ENCODE measurements around the gene CHRNE.
A peak's percentile ranks its signal among the peaks of the same experiment; 100 is the strongest.
"Not testable (repeated sequence)": the region's sequence is repeated elsewhere in the genome, so short reads cannot be mapped to it uniquely, and the experiment has no call there.

Gene CHRNE

DNA sequence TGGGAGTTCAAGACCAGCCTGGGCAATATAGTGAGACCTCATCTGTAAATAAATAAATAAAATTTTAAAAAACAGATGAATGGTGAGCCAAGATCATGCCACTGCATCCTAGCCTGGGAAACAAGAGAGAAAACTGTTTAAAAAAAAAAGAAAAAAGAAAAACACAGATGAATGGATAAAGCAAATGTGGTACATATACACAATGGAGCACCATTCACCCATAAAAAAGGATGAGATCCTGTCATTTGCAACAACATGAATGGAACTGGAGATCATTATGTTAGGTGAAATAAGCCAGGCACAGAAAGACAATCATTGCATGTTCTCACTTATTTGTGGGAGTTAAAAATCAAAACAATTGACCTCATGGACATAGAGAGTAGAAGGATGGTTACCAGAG, 3.7 kb upstream of the CHRNE start:
- not testable (repeated sequence) for DNase-seq (ENCODE audit: low read depth)

DNA sequence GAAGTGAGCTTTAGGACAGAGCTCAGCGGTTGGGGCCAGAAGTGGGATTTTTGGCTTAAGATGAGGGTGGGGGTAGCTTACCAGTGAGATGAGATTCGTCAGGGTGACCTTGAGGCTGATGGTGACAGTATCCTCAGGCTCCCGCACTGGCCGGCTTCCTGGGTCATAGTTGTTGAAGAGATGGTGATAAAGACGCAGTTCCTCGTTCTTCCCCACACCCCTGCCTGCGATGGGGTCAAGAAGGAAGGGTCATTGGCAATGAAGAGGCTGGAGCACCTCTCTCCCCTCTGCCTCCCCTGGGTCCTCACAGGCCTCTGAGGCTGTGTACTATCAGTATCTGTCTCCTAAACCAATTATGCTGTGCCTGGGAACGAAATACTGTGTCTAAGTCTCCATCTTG, 358 bp downstream of the CHRNE start:
- DNase-seq (ENCODE audit: low read depth) = no peak

DNA sequence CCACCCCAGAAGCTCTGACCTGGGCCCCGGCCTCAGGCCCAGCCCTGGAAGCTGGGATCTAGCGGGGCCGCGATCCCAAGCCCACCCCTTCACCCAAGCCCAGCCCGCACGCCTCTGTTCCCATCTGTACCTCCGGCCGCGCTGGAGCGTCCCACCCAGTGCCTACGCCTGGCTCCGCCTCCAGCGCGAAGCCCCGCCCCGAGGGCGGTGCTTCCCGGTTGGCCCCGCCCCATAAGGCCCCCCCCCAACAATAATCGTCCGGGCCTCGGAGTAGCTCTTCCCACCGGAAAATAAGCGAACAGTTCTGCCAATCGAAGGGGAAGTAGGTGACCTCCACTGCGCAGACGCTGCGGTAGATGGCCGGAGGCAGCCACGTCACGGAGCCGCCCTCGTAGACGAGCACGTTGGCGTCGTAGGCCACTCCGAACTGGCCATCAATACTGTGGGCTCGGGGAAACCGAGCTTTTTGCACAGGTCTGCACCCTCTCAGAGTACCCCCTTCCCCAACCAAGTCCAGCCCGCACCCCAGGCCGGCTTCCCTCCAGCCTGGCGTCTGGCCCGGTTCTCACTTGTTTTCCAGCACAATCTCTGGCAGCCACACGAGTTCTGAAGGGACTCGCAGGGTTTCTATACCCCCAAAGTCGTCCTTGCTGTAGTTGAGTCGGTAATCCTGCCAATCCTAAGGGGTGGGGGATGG, 1.1 kb downstream of the CHRNE start:
- no peak for DNase-seq (ENCODE audit: low read depth)

DNA sequence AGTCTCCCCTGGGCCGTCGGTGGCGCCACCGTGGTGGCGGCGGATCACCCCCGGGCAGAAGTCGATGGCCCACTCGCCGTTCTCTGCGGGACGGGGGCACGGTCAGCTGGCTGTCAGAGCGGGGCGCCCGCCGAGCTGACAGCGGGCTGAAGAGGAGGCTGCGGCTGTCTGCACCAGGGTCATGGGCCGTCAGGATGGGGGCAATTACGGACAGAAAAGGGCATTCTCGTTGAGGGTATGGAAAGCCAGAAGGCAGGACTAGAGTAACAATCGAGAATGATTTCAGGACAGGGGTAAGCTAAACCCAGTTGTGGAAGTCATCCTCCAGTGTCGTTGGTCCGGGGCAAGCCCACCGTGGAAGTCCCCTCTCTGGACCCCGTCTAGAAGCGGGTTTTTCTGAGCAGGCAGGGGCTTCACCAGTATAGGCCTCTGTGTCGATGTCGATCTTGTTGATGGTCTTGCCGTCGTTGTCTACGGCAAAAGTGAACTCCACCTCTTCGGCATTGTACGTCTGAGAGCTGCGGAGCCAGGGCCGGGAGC, 1.7 kb downstream of the CHRNE start:
- no peak for DNase-seq (ENCODE audit: low read depth)

DNA sequence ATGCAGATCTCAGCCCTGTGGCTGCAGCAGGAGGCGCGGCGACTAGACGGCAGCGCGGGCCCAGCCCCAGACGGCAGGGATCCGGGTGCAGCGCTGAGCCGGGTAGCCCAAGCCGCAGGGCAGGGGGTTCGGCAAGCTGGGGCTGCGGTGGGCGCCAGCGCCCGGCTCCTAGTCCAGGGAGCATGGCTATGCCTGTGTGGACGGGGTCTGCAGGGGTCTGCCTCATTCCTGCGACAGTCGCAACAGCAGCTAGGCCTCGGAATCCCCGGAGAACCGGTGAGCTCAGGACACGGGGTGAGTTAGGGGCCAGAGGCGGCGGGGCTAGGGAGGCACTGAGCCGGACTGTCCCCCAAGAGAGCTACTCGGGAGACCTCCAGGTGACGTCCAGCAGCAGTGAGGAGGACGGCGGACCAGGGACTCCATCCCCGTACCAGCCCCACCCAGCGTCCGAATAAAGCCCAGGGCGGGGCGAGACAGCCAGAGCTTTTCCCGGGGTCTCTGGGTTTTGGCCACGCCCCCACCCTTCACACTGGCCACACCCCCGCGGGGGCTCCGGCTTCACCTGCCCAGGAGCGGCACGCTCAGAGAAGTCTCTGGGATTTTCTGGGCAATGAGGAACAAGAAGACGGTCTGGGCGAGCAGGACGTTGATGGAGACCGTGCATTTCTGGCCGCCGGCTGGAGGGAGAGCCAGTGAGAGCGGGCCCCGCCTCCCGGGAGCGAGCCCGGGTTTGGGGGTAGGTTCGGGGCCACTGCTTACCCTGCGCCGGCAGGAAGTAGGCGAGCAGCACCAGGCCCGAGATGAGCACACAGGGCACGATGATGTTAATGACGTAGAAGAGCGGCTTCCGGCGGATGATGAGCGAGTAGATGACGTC, 2.4 kb downstream of the CHRNE start:
- DNase-seq (ENCODE audit: low read depth) = peak; percentile 64

DNA sequence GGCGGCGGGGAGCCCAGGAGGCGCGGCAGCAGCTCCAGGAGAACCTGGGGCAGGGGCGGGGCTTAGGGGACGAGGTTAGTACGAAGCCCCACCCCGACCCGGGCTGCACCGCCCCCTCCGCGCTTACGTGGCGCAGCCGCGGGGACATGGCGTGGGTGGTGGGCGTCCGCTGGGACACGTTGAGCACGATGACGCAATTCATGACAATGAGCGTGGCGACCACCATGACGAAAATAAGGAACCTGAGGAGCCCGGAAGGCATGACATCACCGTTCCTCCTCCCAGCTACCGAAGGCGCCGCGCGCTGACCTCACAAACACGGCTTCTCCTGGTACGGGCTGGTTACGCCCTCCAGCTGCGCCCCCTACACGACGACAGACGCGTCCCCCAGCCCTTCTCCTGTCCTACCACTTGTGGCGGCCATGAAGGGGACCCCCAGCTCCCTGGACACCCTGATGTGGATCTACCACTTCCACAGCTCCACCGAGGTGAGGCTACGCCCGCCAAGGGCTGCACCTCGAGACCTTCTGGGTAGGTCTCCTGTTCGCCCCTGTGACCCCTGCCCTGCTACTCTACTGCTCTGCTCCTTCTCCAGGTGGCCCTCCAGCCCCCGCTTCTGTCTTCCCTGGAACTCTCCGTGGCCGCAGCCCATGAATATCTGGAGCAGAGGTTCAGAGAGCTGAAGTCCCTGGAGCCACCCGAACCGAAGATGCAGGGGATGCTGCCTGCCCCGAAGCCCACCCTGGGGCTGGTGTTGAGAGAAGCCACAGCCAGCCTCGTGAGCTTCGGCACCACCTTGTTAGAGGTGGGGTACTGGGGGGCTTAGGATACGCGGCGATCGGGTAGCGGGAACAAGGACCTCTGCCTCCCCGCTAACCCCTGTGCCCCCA, 3.3 kb downstream of the CHRNE start, which contains the start of gene C17orf107:
Gene C17orf107 (plus strand): TSS at position 196 of the 890 bp plus-strand sequence. CDS start 227 bp downstream, at position 423.
- peak; percentile 96 for DNase-seq (ENCODE audit: low read depth)

DNA sequence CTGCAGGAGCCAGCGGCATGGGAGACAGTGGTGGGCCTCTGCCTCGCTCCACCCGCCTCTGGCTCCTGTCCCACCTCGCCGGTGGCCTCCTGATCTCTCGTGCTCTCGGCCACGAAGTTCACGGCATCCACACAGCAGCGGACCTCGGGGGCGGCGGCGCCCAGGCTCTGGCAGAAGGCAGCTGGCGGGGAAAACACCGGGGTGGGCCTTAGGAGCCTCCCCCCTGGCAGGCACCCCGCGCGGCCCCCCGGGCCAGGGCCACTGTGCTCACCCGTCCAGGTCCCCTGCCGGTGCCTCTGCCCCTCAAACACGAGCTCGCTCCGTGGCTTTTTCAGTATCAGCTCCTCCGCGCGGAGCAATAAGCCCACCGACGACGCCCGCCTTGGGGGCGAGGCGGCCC, 4.0 kb downstream of the CHRNE start:
- DNase-seq (ENCODE audit: low read depth) = no peak

DNA sequence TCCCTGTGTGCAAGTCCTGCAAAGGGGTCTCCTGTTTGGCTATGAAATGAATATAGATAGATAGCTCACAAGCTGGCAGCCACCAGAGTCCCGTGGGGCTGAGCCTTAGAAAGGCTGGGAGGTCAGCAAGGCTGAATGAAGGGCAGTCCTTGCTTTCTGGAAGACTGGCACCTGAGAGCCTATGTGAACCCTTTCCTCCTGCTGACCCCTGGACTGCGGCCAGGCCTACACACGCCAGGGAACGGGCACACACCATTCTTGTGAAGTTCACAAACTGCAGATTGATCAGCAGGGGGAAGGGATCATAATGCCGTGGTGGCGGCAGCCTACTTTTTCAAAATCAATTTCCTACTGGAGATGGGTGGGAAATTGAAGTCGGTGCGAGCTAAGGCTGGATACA, 4.5 kb downstream of the CHRNE start:
- no peak for DNase-seq (ENCODE audit: low read depth)

DNA sequence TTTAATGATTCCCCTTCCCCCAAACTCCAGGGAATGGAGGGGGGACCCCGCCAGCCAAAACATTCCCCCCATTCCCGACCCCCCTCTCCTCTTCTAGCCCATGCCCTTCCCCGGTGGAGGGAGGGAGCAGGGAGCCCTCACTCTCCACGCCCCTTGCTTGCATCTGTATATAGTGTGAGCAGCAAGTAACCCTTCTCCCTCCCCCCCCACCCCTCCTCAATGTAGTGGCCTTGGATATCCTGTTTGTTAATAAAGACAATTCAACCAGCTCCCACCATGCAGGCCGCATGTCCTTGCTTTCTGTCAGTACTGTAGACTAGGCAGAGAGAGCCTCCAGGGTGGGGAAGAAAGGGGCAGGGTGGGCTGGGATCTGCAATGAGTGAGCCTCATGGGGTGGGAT, 5.1 kb downstream of the CHRNE start:
- DNase-seq (ENCODE audit: low read depth) = no peak

DNA sequence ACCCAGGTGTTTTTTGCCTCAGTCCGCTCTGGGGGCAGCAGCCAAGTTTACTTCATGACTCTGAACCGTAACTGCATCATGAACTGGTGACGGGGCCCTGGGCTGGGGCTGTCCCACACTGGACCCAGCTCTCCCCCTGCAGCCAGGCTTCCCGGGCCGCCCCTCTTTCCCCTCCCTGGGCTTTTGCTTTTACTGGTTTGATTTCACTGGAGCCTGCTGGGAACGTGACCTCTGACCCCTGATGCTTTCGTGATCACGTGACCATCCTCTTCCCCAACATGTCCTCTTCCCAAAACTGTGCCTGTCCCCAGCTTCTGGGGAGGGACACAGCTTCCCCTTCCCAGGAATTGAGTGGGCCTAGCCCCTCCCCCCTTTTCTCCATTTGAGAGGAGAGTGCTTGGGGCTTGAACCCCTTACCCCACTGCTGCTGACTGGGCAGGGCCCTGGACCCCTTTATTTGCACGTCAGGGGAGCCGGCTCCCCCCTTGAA, 5.7 kb downstream of the CHRNE start:
- no peak for DNase-seq (ENCODE audit: low read depth)

DNA sequence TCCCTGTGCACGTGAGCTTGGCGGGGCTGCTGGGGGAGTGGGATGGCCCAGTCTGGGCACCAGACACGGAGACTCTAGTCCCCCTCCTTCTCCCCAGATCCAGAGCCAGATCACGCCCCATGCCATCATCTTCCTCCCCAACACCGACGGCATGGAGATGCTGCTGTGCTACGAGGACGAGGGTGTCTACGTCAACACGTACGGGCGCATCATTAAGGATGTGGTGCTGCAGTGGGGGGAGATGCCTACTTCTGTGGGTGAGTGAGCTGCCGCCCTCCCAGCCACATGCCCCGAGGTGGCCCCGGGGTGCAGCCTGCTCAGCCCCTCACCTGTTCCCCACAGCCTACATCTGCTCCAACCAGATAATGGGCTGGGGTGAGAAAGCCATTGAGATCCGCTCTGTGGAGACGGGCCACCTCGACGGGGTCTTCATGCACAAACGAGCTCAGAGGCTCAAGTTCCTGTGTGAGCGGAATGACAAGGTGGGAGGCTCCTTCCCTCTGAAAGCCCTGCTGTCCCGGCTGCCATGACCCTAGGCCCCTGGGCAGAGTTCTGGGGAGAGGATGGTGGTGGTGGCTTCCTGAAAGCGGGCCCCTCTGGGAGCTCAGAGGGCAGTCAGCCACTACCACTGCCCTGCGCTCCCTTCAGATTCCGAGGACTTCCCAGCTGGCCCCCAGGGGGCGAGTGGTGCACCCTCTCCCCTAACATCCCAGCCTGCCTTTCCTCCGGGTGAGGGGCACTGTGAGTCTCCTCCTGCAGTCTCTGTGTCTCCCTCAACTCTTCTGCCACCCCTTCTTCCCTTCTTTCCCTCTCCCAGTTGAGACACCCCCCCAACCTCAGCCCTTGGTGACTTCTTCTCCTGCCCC, 6.3 kb downstream of the CHRNE start:
- DNase-seq (ENCODE audit: low read depth) = no peak

DNA sequence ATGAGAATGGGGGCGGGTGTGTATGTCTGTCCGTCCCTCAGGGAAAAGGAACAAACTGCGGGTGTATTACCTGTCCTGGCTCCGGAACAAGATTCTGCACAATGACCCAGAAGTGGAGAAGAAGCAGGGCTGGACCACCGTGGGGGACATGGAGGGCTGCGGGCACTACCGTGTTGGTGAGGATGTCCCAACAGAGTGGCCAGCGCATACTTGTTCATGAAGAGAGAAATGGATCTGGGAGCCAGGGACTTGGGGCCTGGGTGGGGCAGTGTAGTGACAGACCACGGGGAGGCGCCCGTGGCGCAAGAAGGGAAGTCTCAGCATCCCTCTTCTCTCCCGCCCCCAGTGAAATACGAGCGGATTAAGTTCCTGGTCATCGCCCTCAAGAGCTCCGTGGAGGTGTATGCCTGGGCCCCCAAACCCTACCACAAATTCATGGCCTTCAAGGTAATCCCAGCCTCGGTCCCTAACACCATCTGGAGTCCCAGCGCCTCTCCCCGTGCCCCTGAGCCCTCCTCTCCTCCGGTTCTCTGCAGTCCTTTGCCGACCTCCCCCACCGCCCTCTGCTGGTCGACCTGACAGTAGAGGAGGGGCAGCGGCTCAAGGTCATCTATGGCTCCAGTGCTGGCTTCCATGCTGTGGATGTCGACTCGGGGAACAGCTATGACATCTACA, 7.1 kb downstream of the CHRNE start:
- no peak for DNase-seq (ENCODE audit: low read depth)

DNA sequence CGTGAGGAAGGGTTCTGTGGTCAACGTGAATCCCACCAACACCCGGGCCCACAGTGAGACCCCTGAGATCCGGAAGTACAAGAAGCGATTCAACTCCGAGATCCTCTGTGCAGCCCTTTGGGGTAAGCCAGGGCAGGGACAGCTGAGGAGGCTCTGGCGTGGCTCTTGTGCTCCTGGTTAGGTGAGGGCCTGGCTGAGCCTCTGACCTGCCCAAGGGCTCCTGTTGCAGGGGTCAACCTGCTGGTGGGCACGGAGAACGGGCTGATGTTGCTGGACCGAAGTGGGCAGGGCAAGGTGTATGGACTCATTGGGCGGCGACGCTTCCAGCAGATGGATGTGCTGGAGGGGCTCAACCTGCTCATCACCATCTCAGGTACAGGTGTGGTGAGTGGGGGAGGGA, 7.8 kb downstream of the CHRNE start:
- DNase-seq (ENCODE audit: low read depth) = no peak

DNA sequence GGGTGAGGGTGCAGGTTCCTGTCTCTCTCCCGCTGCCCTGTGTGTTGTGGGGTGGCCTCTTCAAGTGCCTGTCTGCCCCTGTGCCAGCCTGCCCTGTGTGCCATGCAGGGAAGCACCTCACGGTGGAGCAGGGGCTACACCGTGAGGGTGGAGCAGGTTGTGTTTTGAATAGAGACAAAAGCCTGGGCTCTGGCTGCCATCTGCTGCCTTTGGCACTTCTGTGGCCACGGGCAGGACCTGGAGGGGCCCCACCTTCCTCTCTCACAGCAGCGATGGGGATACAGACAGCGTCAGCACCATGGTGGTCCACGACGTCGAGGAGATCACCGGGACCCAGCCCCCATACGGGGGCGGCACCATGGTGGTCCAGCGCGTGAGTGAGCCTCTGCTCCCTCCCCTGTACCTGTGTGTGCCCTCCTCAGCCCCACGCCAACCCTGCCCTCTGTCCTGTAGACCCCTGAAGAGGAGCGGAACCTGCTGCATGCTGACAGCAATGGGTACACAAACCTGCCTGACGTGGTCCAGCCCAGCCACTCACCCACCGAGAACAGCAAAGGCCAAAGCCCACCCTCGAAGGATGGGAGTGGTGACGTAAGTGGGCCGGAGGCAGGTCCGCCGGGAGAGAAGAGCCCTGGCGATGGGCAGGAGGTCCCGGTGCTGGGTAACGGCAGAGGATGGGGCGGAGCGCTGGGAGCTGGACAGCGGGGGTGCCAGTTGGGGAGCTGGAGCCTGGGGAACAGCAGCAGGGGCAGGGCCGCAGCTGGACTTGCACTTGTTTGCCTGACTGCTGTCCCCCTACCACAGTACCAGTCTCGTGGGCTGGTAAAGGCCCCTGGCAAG, 9.0 kb downstream of the CHRNE start:
- DNase-seq (ENCODE audit: low read depth) = no peak

DNA sequence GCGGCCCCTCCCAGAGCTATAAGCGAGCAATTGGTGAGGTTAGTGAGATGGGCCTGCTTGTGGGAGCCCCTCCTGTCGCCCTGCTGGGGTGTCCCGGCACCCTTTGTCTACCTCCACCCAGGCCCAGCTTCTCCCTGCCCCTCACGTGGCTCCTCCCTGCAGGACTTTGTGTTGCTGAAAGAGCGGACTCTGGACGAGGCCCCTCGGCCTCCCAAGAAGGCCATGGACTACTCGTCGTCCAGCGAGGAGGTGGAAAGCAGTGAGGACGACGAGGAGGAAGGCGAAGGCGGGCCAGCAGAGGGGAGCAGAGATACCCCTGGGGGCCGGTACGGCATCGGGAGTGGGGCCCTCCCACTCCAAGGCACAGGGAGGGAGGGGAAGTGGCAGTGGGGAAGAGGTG, 9.6 kb downstream of the CHRNE start:
- no peak for DNase-seq (ENCODE audit: low read depth)

DNA sequence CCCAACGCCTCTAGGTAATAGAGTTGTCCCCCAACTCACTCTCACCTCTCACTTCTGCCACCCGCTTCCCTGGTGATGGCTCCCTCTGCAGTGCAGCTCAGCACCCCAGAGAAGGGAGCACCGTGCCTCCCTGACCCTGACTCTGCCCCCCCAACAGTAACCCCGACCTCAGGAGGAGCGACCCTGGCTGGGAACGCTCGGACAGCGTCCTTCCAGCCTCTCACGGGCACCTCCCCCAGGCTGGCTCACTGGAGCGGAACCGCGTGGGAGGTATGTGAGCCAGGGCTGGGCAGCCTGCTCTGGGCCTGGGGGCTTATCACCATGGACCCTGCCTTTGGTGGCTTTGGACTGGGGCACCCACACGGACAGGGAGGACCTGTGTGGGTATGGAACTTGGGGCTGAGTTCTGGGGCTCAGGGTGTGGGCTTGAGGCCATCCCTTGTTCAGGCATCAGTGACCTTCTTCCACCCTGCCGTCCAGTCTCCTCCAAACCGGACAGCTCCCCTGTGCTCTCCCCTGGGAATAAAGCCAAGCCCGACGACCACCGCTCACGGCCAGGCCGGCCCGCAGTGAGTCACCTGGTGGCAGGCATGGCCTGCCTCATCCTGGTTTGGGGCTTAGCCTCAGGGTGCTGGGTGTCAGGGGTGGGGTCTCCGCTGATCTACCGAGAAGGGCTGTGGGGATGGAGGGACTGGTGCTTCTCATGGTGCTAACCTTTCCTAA, 10.2 kb downstream of the CHRNE start:
- no peak for DNase-seq (ENCODE audit: low read depth)

DNA sequence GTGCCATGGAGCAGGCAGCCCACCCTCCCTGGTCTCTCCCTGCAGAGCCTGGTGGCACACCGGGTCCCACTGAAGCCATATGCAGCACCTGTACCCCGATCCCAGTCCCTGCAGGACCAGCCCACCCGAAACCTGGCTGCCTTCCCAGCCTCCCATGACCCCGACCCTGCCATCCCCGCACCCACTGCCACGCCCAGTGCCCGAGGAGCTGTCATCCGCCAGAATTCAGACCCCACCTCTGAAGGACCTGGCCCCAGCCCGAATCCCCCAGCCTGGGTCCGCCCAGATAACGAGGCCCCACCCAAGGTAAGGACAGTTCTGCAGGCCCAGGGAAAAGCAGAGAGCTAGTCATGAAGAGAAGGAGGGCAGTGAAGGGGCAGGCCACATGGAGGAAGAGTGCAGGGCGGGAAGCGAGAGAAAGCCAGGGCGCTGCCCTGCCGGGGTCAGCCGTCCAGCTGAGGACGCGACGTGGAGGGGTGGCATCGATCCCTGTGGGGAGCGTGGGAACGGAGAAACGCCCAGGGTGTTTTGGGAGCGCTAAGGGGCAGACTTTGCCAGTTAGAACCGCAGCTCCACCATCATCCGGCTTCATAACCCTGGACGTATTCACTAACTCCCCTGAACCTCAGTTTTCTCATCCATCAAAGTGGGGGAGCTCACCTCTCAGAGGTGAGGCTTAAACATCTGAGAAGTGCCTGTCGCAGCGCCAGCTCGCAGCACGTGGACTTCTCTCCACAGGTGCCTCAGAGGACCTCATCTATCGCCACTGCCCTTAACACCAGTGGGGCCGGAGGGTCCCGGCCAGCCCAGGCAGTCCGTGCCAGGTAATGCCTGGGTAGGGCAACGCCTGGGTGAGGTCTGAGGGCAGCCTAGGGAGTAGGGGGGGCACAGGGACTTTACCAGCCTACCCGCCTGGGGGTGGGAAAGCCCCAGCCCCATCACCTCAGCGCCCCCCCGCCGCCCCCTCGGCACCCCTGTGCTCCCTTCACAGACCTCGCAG, 11.2 kb downstream of the CHRNE start:
- no peak for DNase-seq (ENCODE audit: low read depth)
